ENCODE data around the gene BOLA2B. TPM values are rescaled to one million over a fixed set of nuclear protein-coding genes. Genes with fewer than 3 reads are reported as not detected.

BOLA2B gene
- total and polyA plus RNA-seq, 2 of the 4 experiments (the other 2 are of a cell fraction) = 121 to 301 TPM

DNA sequence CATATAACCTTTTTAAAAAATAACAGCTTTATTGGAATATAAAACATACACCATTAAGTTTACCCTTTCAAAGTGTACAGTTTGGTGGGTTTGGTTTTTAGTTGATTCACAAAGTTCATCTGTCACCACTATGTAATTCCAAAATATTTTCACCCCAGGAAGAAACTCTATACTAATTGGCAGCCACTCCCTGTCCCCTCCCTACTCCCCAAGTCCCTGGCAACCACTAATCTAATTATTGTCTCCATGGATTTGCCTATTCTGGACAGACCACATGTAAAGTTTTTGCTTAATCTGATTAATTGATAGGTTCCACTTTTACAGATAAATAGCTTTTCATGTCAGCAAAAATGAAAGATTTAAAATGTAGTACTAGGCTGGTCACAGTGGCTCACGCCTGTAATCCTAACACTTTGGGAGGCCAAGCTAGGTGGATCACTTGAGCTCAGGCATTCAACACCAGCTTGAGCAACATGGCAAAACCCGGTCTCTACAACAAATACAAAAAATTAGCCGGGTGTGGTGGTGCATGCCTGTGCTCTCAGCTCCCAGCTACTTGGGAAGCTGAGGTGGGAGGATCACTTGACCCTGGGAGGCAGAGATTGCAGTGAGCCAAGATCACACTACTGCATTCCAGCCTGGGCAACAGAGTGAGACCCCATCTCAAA, 45.5 kb downstream of the BOLA2B start:
- no peaks in the 10 kb centered on the region for H3K79me1 ChIP-seq (ENCODE audit: low read depth in 1 of 2, low read length in 2 of 2)
- no peak overlapping the region for H2AK5ac ChIP-seq (ENCODE audit: low read depth, low read length)
- in situ Hi-C loops (cut with MboI; ENCODE audit: low sequenced_read_pairs) = no loop called here
- H3K4me2 ChIP-seq (ENCODE audit: low read depth, low read length) = no peak overlapping the region
- POLR2A ChIA-PET (ENCODE audit: unreplicated experiment) = no interaction called here
- H4K20me1 ChIP-seq (ENCODE audit: insufficient read depth, low read length) = no peaks in the 10 kb centered on the region
- H2BK120ac ChIP-seq (ENCODE audit: low read depth, low read length) = no peak overlapping the region
- H3K4me3 ChIP-seq (ENCODE audit: insufficient read depth, low read depth, low read length) = no peak overlapping the region
- peaks cover 2% of the 10 kb centered on the region for H3K27me3 ChIP-seq (ENCODE audit: control insufficient read depth, insufficient read depth, low read length)
- H4K8ac ChIP-seq (ENCODE audit: low read depth in 2 of 2, low read length in 2 of 2) = no peak overlapping the region
- H3K18ac ChIP-seq (ENCODE audit: low read depth, low read length) = no peak overlapping the region
- H3K36me3 ChIP-seq (ENCODE audit: control insufficient read depth, insufficient read depth, low read length) = no peaks in the 10 kb centered on the region
- no peak overlapping the region for H2BK5ac ChIP-seq (ENCODE audit: low read depth, low read length, poor library complexity, severe bottlenecking)
- H4K91ac ChIP-seq (ENCODE audit: insufficient read depth, low read depth, low read length) = no peak overlapping the region
- 43% methylated on average over 1 of the region's 3 CpGs; no CpG with 5 or more reads in 1 of the 2 experiments for WGBS, 2 experiments (ENCODE audit: extremely low coverage in 2 of 2, insufficient read length in 1 of 2)
- H3K27ac ChIP-seq (ENCODE audit: insufficient read depth, low read length) = no peak overlapping the region
- no peak overlapping the region for H2BK15ac ChIP-seq (ENCODE audit: low read depth, low read length)
- H4K5ac ChIP-seq (ENCODE audit: low read depth, low read length) = no peak overlapping the region
- H2AK9ac ChIP-seq (replicated peaks; ENCODE audit: low read depth, low read length, poor library complexity) = no peak overlapping the region
- dilution Hi-C loops (cut with HindIII; ENCODE audit: low sequenced_read_pairs, unreplicated experiment) = no loop called here
- H3K14ac ChIP-seq (replicated peaks; ENCODE audit: low read depth, low read length) = no peak overlapping the region
- no peak overlapping the region for H3K23ac ChIP-seq (ENCODE audit: low read depth, low read length)
- no peaks in the 10 kb centered on the region for H3K9me1 ChIP-seq (ENCODE audit: insufficient read depth, low read length)
- H3K4me1 ChIP-seq (ENCODE audit: control insufficient read depth, insufficient read depth, low read length) = no peaks in the 10 kb centered on the region
- TF ChIP-seq MAZ (IDR thresholded peaks at IDR 0.05; ENCODE audit: borderline replicate concordance, low read depth, low read length) = no peak
- no peak for TF ChIP-seq MXI1 (IDR thresholded peaks at IDR 0.05; ENCODE audit: borderline replicate concordance, low read depth, low read length)
- no peak for TF ChIP-seq FOS (IDR thresholded peaks at IDR 0.05; ENCODE audit: low read depth, low read length)
- TF ChIP-seq MAFK (IDR thresholded peaks at IDR 0.05; ENCODE audit: low read depth, low read length) = no peak
- no peak for TF ChIP-seq CHD1 (IDR thresholded peaks at IDR 0.05; ENCODE audit: low read depth, low read length)
- no peak for TF ChIP-seq NFE2L2 (IDR thresholded peaks at IDR 0.05; ENCODE audit: low read depth, low read length)
- TF ChIP-seq CEBPB (IDR thresholded peaks at IDR 0.05; ENCODE audit: low read depth, low read length) = no peak
- TF ChIP-seq, protein P1, sequence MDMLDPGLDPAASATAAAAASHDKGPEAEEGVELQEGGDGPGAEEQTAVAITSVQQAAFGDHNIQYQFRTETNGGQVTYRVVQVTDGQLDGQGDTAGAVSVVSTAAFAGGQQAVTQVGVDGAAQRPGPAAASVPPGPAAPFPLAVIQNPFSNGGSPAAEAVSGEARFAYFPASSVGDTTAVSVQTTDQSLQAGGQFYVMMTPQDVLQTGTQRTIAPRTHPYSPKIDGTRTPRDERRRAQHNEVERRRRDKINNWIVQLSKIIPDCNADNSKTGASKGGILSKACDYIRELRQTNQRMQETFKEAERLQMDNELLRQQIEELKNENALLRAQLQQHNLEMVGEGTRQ (IDR thresholded peaks at IDR 0.05; ENCODE audit: low read depth, low read length) = no peak
- TF ChIP-seq, protein P2, sequence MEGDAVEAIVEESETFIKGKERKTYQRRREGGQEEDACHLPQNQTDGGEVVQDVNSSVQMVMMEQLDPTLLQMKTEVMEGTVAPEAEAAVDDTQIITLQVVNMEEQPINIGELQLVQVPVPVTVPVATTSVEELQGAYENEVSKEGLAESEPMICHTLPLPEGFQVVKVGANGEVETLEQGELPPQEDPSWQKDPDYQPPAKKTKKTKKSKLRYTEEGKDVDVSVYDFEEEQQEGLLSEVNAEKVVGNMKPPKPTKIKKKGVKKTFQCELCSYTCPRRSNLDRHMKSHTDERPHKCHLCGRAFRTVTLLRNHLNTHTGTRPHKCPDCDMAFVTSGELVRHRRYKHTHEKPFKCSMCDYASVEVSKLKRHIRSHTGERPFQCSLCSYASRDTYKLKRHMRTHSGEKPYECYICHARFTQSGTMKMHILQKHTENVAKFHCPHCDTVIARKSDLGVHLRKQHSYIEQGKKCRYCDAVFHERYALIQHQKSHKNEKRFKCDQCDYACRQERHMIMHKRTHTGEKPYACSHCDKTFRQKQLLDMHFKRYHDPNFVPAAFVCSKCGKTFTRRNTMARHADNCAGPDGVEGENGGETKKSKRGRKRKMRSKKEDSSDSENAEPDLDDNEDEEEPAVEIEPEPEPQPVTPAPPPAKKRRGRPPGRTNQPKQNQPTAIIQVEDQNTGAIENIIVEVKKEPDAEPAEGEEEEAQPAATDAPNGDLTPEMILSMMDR (conservative IDR thresholded peaks at IDR 0.05; ENCODE audit: low read depth, low read length) = no peak
- TF ChIP-seq, protein P3, sequence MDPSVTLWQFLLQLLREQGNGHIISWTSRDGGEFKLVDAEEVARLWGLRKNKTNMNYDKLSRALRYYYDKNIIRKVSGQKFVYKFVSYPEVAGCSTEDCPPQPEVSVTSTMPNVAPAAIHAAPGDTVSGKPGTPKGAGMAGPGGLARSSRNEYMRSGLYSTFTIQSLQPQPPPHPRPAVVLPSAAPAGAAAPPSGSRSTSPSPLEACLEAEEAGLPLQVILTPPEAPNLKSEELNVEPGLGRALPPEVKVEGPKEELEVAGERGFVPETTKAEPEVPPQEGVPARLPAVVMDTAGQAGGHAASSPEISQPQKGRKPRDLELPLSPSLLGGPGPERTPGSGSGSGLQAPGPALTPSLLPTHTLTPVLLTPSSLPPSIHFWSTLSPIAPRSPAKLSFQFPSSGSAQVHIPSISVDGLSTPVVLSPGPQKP (IDR thresholded peaks at IDR 0.05; ENCODE audit: borderline replicate concordance, low read depth, low read length) = no peak
- TF ChIP-seq SMC3 (IDR thresholded peaks at IDR 0.05; ENCODE audit: low read depth, low read length) = no peak
- no peak for TF ChIP-seq RCOR1 (IDR thresholded peaks at IDR 0.05; ENCODE audit: insufficient replicate concordance, low read length)
- no peak for ATAC-seq (ENCODE audit: low read depth)
- H3K9me3 ChIP-seq (ENCODE audit: control insufficient read depth, insufficient read depth, low read length) = peaks cover 9% of the 10 kb centered on the region
- no TSS peak for BruUV-seq (replicated peaks)
- no peak for DNase-seq
- no peak overlapping the region for H3K9ac ChIP-seq (ENCODE audit: low read depth, low read length)
- intact Hi-C loops (cut with micrococcal nuclease) = no loop called here
- no peak overlapping the region for H3K56ac ChIP-seq (ENCODE audit: extremely low read depth, insufficient read depth, low read length)
- H2BK20ac ChIP-seq (ENCODE audit: low read depth, low read length) = no peak overlapping the region
- CTCF ChIA-PET = no interaction called here
- H2AFZ ChIP-seq (replicated peaks; ENCODE audit: low read length, poor library complexity) = no peak overlapping the region
- no peak overlapping the region for H3K4ac ChIP-seq (ENCODE audit: low read depth, low read length)

Measured in IMR-90 (cell line).